Ovary (tissue), 9 donors: ENCODE measurements around the gene RPP38. TPM values are rescaled to one million over a fixed set of nuclear protein-coding genes. Genes with fewer than 3 reads are reported as not detected.

Experiments used
- DNase-seq, 5 donors: peaks; one replicate each; pipeline ENCODE4 v3.0.0-alpha.2; 2019 to 2020
- H3K27ac ChIP-seq, 2 donors: fragments of 200-600 bp; one replicate each; pipeline versions ENCODE4 v1.5.1 to v1.8.0; 2019 to 2022
- H3K27me3 ChIP-seq: fragments of 200-600 bp; one replicate; pipeline ENCODE4 v1.8.0; 2022
- H3K36me3 ChIP-seq: fragments of 200-600 bp; sonication (generic); one replicate; pipeline ENCODE4 v1.5.1; 2019
- H3K4me1 ChIP-seq: one replicate; pipeline ENCODE4 v1.8.1; 2013; ENCODE audit warnings: mild to moderate bottlenecking, moderate library complexity; ENCODE audit not compliant: insufficient read depth
- H3K4me3 ChIP-seq: fragments of 200-600 bp; sonication (generic); one replicate; pipeline ENCODE4 v1.5.1; 2017
- H3K9me3 ChIP-seq, 2 donors: fragments of 200-600 bp in 1 of 2; sonication (generic) in 1 of 2; one replicate each; pipeline versions ENCODE4 v1.5.1 to v1.8.1; 2013 to 2019; ENCODE audit warnings: mild to moderate bottlenecking in 1 of 2, moderate library complexity in 1 of 2
- CTCF ChIP-seq, 3 donors: fragments of 450-650 bp in 2 of 3; fragments of 200-600 bp in 1 of 3; IDR thresholded peaks; one replicate each; pipeline versions ENCODE4 v1.5.1 to v1.8.0; 2016 to 2022; ENCODE audit warnings: antibody characterized with exemption in 3 of 3, mild to moderate bottlenecking in 1 of 3
- EP300 ChIP-seq: sonication (generic); formaldehyde crosslinking; IDR thresholded peaks from one replicate; pipeline ENCODE4 v1.6.1; 2017; ENCODE audit warnings: antibody characterized with exemption
- POLR2A ChIP-seq: fragments of 450-650 bp; IDR thresholded peaks from one replicate; pipeline ENCODE4 v1.6.1; 2017; ENCODE audit warnings: antibody characterized with exemption, mild to moderate bottlenecking, moderate library complexity
- WGBS, 3 donors: extraction: QIAGEN DNeasy Blood & Tissue Kit in 1 of 3; methylation state at CpG; one replicate each; pipeline versions ENCODE4 v1.1.5 to v1.1.7; 2013 to 2017; 5-methylcytosine and 5-hydroxymethylcytosine counted together
- intact Hi-C, 4 donors: fragments of 100-400 bp; cut with DNase I; formaldehyde crosslinking; loops; one replicate each; pipeline versions ENCODE4 v1.11.0 to v1.15.1; 2022 to 2023
- polyA plus RNA-seq, 2 donors: library from polyadenylated mRNA; stranded (reverse); fragments of 200-250 nt in 1 of 2; fragments of 350-450 nt in 1 of 2; fragmentation: Illumina TruSeq in 1 of 2; extraction: RNeasy Lipid Tissue Mini Kit (QIAGEN cat#74804) in 1 of 2; gene quantifications; one replicate each; pipeline ENCODE4 v1.2.3, GENCODE V29; 2013 to 2014
- total RNA-seq, 7 donors: library from RNA; depleted of rRNA in 2 of 7; stranded (reverse); fragments of >200 nt in 2 of 7; fragmentation: NEBNext Ultra II Directional in 3 of 7; extraction: Animal tissue kit (Norgen Biotek cat#: 25700) in 3 of 7; gene quantifications; one replicate each; pipeline versions ENCODE4 v1.1.0 to v1.2.4, GENCODE V29; 2016 to 2023
- donor health status: DM: no; HTN: no; CAD: no; lungs with moderate emphysema.
- donor health status: DM: no; HTN: no; CAD: no.
- donor health status: Bipolar disorder and iron deficiency.
- donor health status: DM: yes; HTN: yes; CAD: no.
- donor health status: DM: no; HTN: no; CAD: no.
- donor health status: DM: yes; HTN: yes; CAD: no.

The RPP38 gene
- total and polyA plus RNA-seq, 9 donors = 9.1 to 20.7 (median 15.7) TPM

GRCh38 chr10:15121707-15122106 is 24.6 kb downstream of the RPP38 start:
- intact Hi-C loops = no loop called here
- H3K4me1 ChIP-seq = no peaks in the 10 kb centered on the region
- H3K27ac ChIP-seq = no peak overlapping the region
- no peak for DNase-seq
- no peaks in the 10 kb centered on the region for H3K9me3 ChIP-seq
- 90 to 100% (median 100%) methylated on average over 1 of the region's 1 CpG for WGBS, 3 donors
- no peak overlapping the region for H3K4me3 ChIP-seq
- H3K27me3 ChIP-seq = no peaks in the 10 kb centered on the region
- TF ChIP-seq EP300 (no peak), CTCF (IDR thresholded peaks at IDR 0.05) (no peak), POLR2A (no peak)
- H3K36me3 ChIP-seq = no peaks in the 10 kb centered on the region

- TF ChIP-seq EP300 = no peak
- TF ChIP-seq POLR2A = no peak
- no peak for TF ChIP-seq CTCF (IDR thresholded peaks at IDR 0.05)
- Histone ChIP-seq H3K4me3 (no peak overlapping the region), H3K9me3 (no peaks in the 10 kb centered on the region), H3K27ac (no peak overlapping the region), H3K4me1 (no peaks in the 10 kb centered on the region), H3K36me3 (no peaks in the 10 kb centered on the region), H3K27me3 (no peaks in the 10 kb centered on the region)
- DNase-seq = no peak
- intact Hi-C loops = no loop called here
- WGBS, 3 donors = 89 to 92% (median 91%) methylated on average over 9 of the region's 9 CpGs
Observed at GRCh38 chr10:15122477-15123030, 25.4 kb downstream of the RPP38 start.

- no peaks in the 10 kb centered on the region for H3K36me3 ChIP-seq
- H3K27me3 ChIP-seq = no peaks in the 10 kb centered on the region
- intact Hi-C loops = no loop called here
- H3K4me3 ChIP-seq = no peak overlapping the region
- no peak overlapping the region for H3K27ac ChIP-seq
- TF ChIP-seq EP300 = no peak
- no peak for TF ChIP-seq CTCF (IDR thresholded peaks at IDR 0.05)
- TF ChIP-seq POLR2A = no peak
- no peaks in the 10 kb centered on the region for H3K9me3 ChIP-seq
- H3K4me1 ChIP-seq = no peaks in the 10 kb centered on the region
- WGBS, 3 donors = 58 to 67% (median 63%) methylated on average over 3 of the region's 3 CpGs
- DNase-seq = no peak
Observed at GRCh38 chr10:15123749-15124184, 26.6 kb downstream of the RPP38 start.

GRCh38 chr10:15124190-15124589 is 27.0 kb downstream of the RPP38 start:
- Histone ChIP-seq H3K36me3 (no peaks in the 10 kb centered on the region), H3K4me1 (no peaks in the 10 kb centered on the region), H3K27ac (no peak overlapping the region), H3K9me3 (no peaks in the 10 kb centered on the region), H3K27me3 (no peaks in the 10 kb centered on the region), H3K4me3 (no peak overlapping the region)
- no peak for TF ChIP-seq CTCF (IDR thresholded peaks at IDR 0.05)
- TF ChIP-seq POLR2A = no peak
- no peak for TF ChIP-seq EP300
- WGBS, 3 donors = 94 to 96% (median 95%) methylated on average over 9 of the region's 9 CpGs
- no peak for DNase-seq
- intact Hi-C loops = no loop called here
